H9 (cell line): Measurements from ENCODE around the gene LARGE1. TPM values are rescaled to one million over a fixed set of nuclear protein-coding genes. Genes with fewer than 3 reads are reported as not detected.

ENCODE experiments used
- DNase-seq: peaks from one replicate; pipeline ENCODE4 v3.0.0-alpha.2; 2017
- H2AFZ ChIP-seq: one replicate; pipeline ENCODE4 v1.6.1; 2013; ENCODE audit warnings: mild to moderate bottlenecking, low read length, control low read depth, moderate library complexity
- H2AK5ac ChIP-seq: 2 replicates; pipeline ENCODE4 v1.6.1; 2013; ENCODE audit warnings: low read length, control low read depth, mixed read lengths; ENCODE audit not compliant: insufficient read length
- H2BK120ac ChIP-seq: one replicate; pipeline ENCODE4 v1.6.1; 2013; ENCODE audit warnings: low read depth, mild to moderate bottlenecking, low read length, control low read depth, inconsistent platforms; ENCODE audit not compliant: poor library complexity, severe bottlenecking
- H2BK12ac ChIP-seq: 2 replicates; pipeline ENCODE4 v1.6.1; 2013; ENCODE audit warnings: low read length, control low read depth, mixed read lengths, low read depth; ENCODE audit not compliant: insufficient read length
- H2BK15ac ChIP-seq: 2 replicates; pipeline ENCODE4 v1.6.1; 2013; ENCODE audit warnings: low read depth, low read length, control low read depth
- H2BK20ac ChIP-seq: one replicate; pipeline ENCODE4 v1.6.1; 2013; ENCODE audit warnings: low read depth, mild to moderate bottlenecking, low read length, control low read depth, inconsistent platforms; ENCODE audit not compliant: poor library complexity, severe bottlenecking
- H2BK5ac ChIP-seq: 2 replicates; pipeline ENCODE4 v1.6.1; 2013; ENCODE audit warnings: low read length, control low read depth, mixed read lengths; ENCODE audit not compliant: insufficient read length
- H3K14ac ChIP-seq: 2 replicates; pipeline ENCODE4 v1.6.1; 2013; ENCODE audit warnings: low read length, control low read depth; ENCODE audit not compliant: insufficient read depth
- H3K18ac ChIP-seq: 2 replicates; pipeline ENCODE4 v1.6.1; 2013; ENCODE audit warnings: low read depth, mild to moderate bottlenecking, mixed read lengths, low read length, control low read depth; ENCODE audit not compliant: insufficient read length
- H3K23ac ChIP-seq: 2 replicates; pipeline ENCODE4 v1.6.1; 2013; ENCODE audit warnings: low read length, control low read depth, mixed read lengths, low read depth; ENCODE audit not compliant: insufficient read length
- H3K23me2 ChIP-seq: 2 replicates; pipeline ENCODE4 v1.6.1; 2013; ENCODE audit warnings: low read depth, mild to moderate bottlenecking, mixed read lengths, low read length, control low read depth; ENCODE audit not compliant: insufficient read length, poor library complexity, severe bottlenecking
- H3K27ac ChIP-seq: 2 replicates; pipeline ENCODE4 v1.5.1; 2013; ENCODE audit warnings: low read length, control low read depth, mixed read lengths, low read depth; ENCODE audit not compliant: insufficient read length
- H3K27me3 ChIP-seq: 2 replicates; pipeline ENCODE4 v1.6.1; 2013; ENCODE audit warnings: low read length, control low read depth, inconsistent platforms; ENCODE audit not compliant: insufficient read depth
- H3K4ac ChIP-seq: 2 replicates; pipeline ENCODE4 v1.6.1; 2013; ENCODE audit warnings: low read depth, mild to moderate bottlenecking, control low read depth, inconsistent platforms, low read length, moderate library complexity
- H3K4me1 ChIP-seq: 2 replicates; pipeline ENCODE4 v1.6.1; 2013; ENCODE audit warnings: low read length, control low read depth, inconsistent platforms; ENCODE audit not compliant: insufficient read depth
- H3K4me2 ChIP-seq: 2 replicates; pipeline ENCODE4 v1.6.1; 2013; ENCODE audit warnings: low read length, control low read depth, mixed read lengths; ENCODE audit not compliant: insufficient read length, insufficient read depth
- H3K56ac ChIP-seq: 2 replicates; pipeline ENCODE4 v1.6.1; 2013; ENCODE audit warnings: low read depth, mild to moderate bottlenecking, mixed read lengths, low read length, control low read depth; ENCODE audit not compliant: insufficient read length
- H3K79me1 ChIP-seq: 2 replicates; pipeline ENCODE4 v1.6.1; 2013; ENCODE audit warnings: low read depth, mild to moderate bottlenecking, moderate library complexity, low read length, control low read depth, inconsistent platforms; ENCODE audit not compliant: insufficient read depth, poor library complexity, severe bottlenecking
- H3K79me2 ChIP-seq: 2 replicates; pipeline ENCODE4 v1.6.1; 2013; ENCODE audit warnings: low read length, control low read depth, inconsistent platforms; ENCODE audit not compliant: insufficient read depth
- H3K9ac ChIP-seq: 2 replicates; pipeline ENCODE4 v1.6.1; 2013; ENCODE audit warnings: low read length, control low read depth, mixed read lengths; ENCODE audit not compliant: insufficient read length; ENCODE audit errors: extremely low read depth
- H3K9me3 ChIP-seq: one replicate; pipeline ENCODE4 v1.6.1; 2013; ENCODE audit warnings: low read depth, low read length, inconsistent platforms; ENCODE audit not compliant: control insufficient read depth
- H3T11ph ChIP-seq: one replicate; pipeline ENCODE4 v1.6.1; 2013; ENCODE audit warnings: mild to moderate bottlenecking, low read length, control low read depth, inconsistent platforms
- H4K20me1 ChIP-seq: one replicate; pipeline ENCODE4 v1.6.1; 2013; ENCODE audit not compliant: control insufficient read depth, insufficient read length, insufficient read depth
- H4K5ac ChIP-seq: 2 replicates; pipeline ENCODE4 v1.6.1; 2013; ENCODE audit warnings: low read depth, mild to moderate bottlenecking, mixed read lengths, low read length, control low read depth; ENCODE audit not compliant: insufficient read length
- H4K8ac ChIP-seq: replicated peaks from 2 replicates; pipeline ENCODE4 v1.6.1; 2013; ENCODE audit warnings: low read length, control low read depth, mixed read lengths, low read depth; ENCODE audit not compliant: insufficient read length
- H4K91ac ChIP-seq: 2 replicates; pipeline ENCODE4 v1.6.1; 2013; ENCODE audit warnings: low read depth, mild to moderate bottlenecking, moderate library complexity, mixed read lengths, low read length, control low read depth; ENCODE audit not compliant: insufficient read length
- H3K27ac Mint-ChIP-seq, 3 experiments: 2 replicates in 2 of 3; 3 replicates in 1 of 3; pipeline ENCODE4 v1.8.0; 2020 to 2021; ENCODE audit warnings: mixed read lengths in 3 of 3, mild to moderate bottlenecking in 1 of 3, moderate library complexity in 1 of 3
- H3K27me3 Mint-ChIP-seq: 2 replicates; pipeline ENCODE4 v1.8.0; 2021; ENCODE audit warnings: low read depth, mild to moderate bottlenecking, moderate library complexity, mixed read lengths
- H3K36me3 Mint-ChIP-seq, 3 experiments: 2 replicates in 2 of 3; 3 replicates in 1 of 3; pipeline ENCODE4 v1.8.0; 2020 to 2021; ENCODE audit warnings: low read depth in 3 of 3, mixed read lengths in 3 of 3; ENCODE audit not compliant: insufficient read depth in 1 of 3
- H3K4me1 Mint-ChIP-seq, 2 experiments: 2 replicates each; pipeline ENCODE4 v1.8.0; 2020; ENCODE audit warnings: mixed read lengths in 2 of 2
- H3K4me3 Mint-ChIP-seq, 2 experiments: 2 replicates in 1 of 2; 3 replicates in 1 of 2; pipeline ENCODE4 v1.8.0; 2020 to 2021; ENCODE audit warnings: mild to moderate bottlenecking in 2 of 2, mixed read lengths in 2 of 2, moderate library complexity in 1 of 2
- H3K9me3 Mint-ChIP-seq, 2 experiments: 2 replicates in 1 of 2; 3 replicates in 1 of 2; pipeline ENCODE4 v1.8.0; 2020; ENCODE audit warnings: mild to moderate bottlenecking in 2 of 2, mixed read lengths in 2 of 2, moderate library complexity in 1 of 2
- WGBS: extraction: QIAGEN DNeasy Blood & Tissue Kit; methylation state at CpG from one replicate; pipeline ENCODE4 v1.1.7; 2013; ENCODE audit warnings: missing lambda C conversion rate, low lambda C conversion rate, mixed read lengths; ENCODE audit not compliant: insufficient read length; ENCODE audit errors: extremely low coverage; 5-methylcytosine and 5-hydroxymethylcytosine counted together
- total RNA-seq: library from RNA; stranded (reverse); gene quantifications from 2 replicates; pipeline ENCODE4 v1.2.1, GENCODE V29; 2021
- TF ChIP-seq, protein P1 (sequence below): fragments of 200-600 bp; sonication (generic); conservative IDR thresholded peaks from 3 replicates; pipeline ENCODE4 v1.8.0; 2021; ENCODE audit warnings: antibody characterized with exemption, mild to moderate bottlenecking

LARGE1 gene
- total RNA-seq, 1 experiment from 2014 or later: 43.5 TPM

DNA sequence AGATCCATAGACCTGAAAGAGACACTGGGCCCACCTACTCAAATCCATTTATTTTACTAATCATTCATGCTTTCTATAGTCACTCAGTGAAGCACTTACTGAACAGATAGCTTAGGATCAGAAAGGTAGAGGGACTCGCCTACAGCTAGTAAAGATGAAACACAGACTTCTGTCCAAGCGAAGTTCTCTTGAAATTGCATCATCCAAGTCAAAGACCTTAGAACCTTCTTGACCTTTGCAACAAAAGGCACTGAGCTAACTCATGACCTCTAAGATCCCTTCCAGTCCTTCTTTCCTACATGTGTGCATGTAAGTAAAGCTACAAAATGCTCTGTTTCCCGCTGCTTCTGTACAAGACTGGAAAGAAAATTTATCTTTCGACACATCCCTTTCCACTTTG, 377.6 kb downstream of the LARGE1 start:
- no peaks in the 10 kb centered on the region for H3K36me3 Mint-ChIP-seq
- H4K20me1 ChIP-seq: no peaks in the 10 kb centered on the region
- H3K23me2 ChIP-seq: no peaks in the 10 kb centered on the region
- no peak overlapping the region for H2BK15ac ChIP-seq
- H3K27me3 ChIP-seq: no peaks in the 10 kb centered on the region
- no peak overlapping the region for H2AFZ ChIP-seq
- H3K9me3 ChIP-seq: no peaks in the 10 kb centered on the region
- no peaks in the 10 kb centered on the region for H3K79me2 ChIP-seq
- peak overlapping the region in 2 of 3 experiments; percentile 65 to 92; a peak in 5 of 7 replicates for H3K27ac Mint-ChIP-seq
- H4K91ac ChIP-seq: no peak overlapping the region
- H3K4me2 ChIP-seq: no peak overlapping the region
- H2BK5ac ChIP-seq: no peak overlapping the region
- H3T11ph ChIP-seq: no peak overlapping the region
- no peak overlapping the region for H4K8ac ChIP-seq
- H2BK12ac ChIP-seq: no peak overlapping the region
- H3K4me3 Mint-ChIP-seq: no peak overlapping the region
- H3K18ac ChIP-seq: no peak overlapping the region
- no peak overlapping the region for H3K23ac ChIP-seq
- TF ChIP-seq, protein P1, sequence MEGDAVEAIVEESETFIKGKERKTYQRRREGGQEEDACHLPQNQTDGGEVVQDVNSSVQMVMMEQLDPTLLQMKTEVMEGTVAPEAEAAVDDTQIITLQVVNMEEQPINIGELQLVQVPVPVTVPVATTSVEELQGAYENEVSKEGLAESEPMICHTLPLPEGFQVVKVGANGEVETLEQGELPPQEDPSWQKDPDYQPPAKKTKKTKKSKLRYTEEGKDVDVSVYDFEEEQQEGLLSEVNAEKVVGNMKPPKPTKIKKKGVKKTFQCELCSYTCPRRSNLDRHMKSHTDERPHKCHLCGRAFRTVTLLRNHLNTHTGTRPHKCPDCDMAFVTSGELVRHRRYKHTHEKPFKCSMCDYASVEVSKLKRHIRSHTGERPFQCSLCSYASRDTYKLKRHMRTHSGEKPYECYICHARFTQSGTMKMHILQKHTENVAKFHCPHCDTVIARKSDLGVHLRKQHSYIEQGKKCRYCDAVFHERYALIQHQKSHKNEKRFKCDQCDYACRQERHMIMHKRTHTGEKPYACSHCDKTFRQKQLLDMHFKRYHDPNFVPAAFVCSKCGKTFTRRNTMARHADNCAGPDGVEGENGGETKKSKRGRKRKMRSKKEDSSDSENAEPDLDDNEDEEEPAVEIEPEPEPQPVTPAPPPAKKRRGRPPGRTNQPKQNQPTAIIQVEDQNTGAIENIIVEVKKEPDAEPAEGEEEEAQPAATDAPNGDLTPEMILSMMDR: no peak
- no peaks in the 10 kb centered on the region for H3K4me1 Mint-ChIP-seq
- H3K4ac ChIP-seq: no peak overlapping the region
- H3K9me3 Mint-ChIP-seq: no peaks in the 10 kb centered on the region
- H3K4me1 ChIP-seq: no peaks in the 10 kb centered on the region
- no peak overlapping the region for H3K9ac ChIP-seq
- no peak overlapping the region for H2AK5ac ChIP-seq
- H3K14ac ChIP-seq: no peak overlapping the region
- no peak overlapping the region for H2BK120ac ChIP-seq
- H3K56ac ChIP-seq: no peak overlapping the region
- no peak overlapping the region for H4K5ac ChIP-seq
- WGBS: no CpG with 5 or more reads among the region's 4 CpGs
- H2BK20ac ChIP-seq: no peak overlapping the region
- H3K27ac ChIP-seq: no peak overlapping the region
- H3K79me1 ChIP-seq: no peaks in the 10 kb centered on the region
- no peaks in the 10 kb centered on the region for H3K27me3 Mint-ChIP-seq
- DNase-seq: no peak
